K562 (cell line): ENCODE data around the gene DDX23. TPM values are rescaled to one million over a fixed set of nuclear protein-coding genes. Genes with fewer than 3 reads are reported as not detected.

Experiments
- CBX8 ChIP-seq: fragments of 200-600 bp; sonication (generic); IDR thresholded peaks from 2 replicates; pipeline ENCODE4 v1.6.1; 2012; ENCODE audit warnings: borderline replicate concordance, mixed run types, low read depth, mild to moderate bottlenecking, moderate library complexity, mixed read lengths, low read length, control low read depth, inconsistent platforms; ENCODE audit not compliant: poor library complexity, severe bottlenecking; ENCODE audit errors: extremely low read depth
- E2F8 ChIP-seq: fragments of 450-650 bp; IDR thresholded peaks from 2 replicates; pipeline ENCODE4 v1.7.1; 2018; ENCODE audit warnings: mild to moderate bottlenecking, low read depth; ENCODE audit not compliant: partially characterized antibody
- ELK3 ChIP-seq: fragments of 450-650 bp; formaldehyde crosslinking; IDR thresholded peaks from 2 replicates; pipeline ENCODE4 v1.4.0; 2020; ENCODE audit warnings: mild to moderate bottlenecking
- GATAD2A ChIP-seq: fragments of 450-650 bp; IDR thresholded peaks from 2 replicates; pipeline ENCODE4 v1.6.1; 2017
- HDGF ChIP-seq: fragments of 450-650 bp; IDR thresholded peaks from 2 replicates; pipeline ENCODE4 v1.6.1; 2016
- MAFK ChIP-seq: IDR thresholded peaks from 2 replicates; pipeline ENCODE4 v1.6.1; 2011; ENCODE audit warnings: low read length, improper control_type of control experiment
- MLLT1 ChIP-seq, 2 experiments: fragments of 450-650 bp; IDR thresholded peaks; 2 replicates each; pipeline ENCODE4 v1.6.1; 2016
- NFIC ChIP-seq: fragments of 450-650 bp; IDR thresholded peaks from 2 replicates; pipeline ENCODE4 v1.6.1; 2017; ENCODE audit warnings: mild to moderate bottlenecking, inconsistent platforms
- NR3C1 ChIP-seq: sonication (generic); formaldehyde crosslinking; IDR thresholded peaks from 2 replicates; pipeline ENCODE4 v1.8.1; 2022; ENCODE audit warnings: missing genetic modification reagents
- RBM17 ChIP-seq: fragments of 200-400 bp; formaldehyde crosslinking; IDR thresholded peaks from 2 replicates; pipeline ENCODE4 v1.6.1; 2017; ENCODE audit warnings: low read depth, mild to moderate bottlenecking, low read length, borderline replicate concordance
- SETDB1 ChIP-seq: IDR thresholded peaks from one replicate; pipeline ENCODE4 v1.6.1; 2012; ENCODE audit warnings: low read length, control low read depth, inconsistent platforms
- SMAD1 ChIP-seq: fragments of 150-350 bp; IDR thresholded peaks from 2 replicates; pipeline ENCODE4 v1.6.1; 2014; ENCODE audit warnings: low read length, low read depth; ENCODE audit not compliant: partially characterized antibody
- SMARCC2 ChIP-seq: fragments of 450-650 bp; IDR thresholded peaks from 2 replicates; pipeline ENCODE4 v1.6.1; 2017; ENCODE audit warnings: antibody characterized with exemption, moderate library complexity, mild to moderate bottlenecking, low read depth
- SOX6 ChIP-seq: fragments of 450-650 bp; IDR thresholded peaks from 2 replicates; pipeline ENCODE4 v1.6.1; 2014; ENCODE audit warnings: mild to moderate bottlenecking
- SREBF1 ChIP-seq: fragments of 150-350 bp; IDR thresholded peaks from 2 replicates; pipeline ENCODE4 v1.6.1; 2014; ENCODE audit warnings: antibody characterized with exemption, low read depth, low read length, borderline replicate concordance
- SRF ChIP-seq, 2 experiments: fragments of 250-450, 450-650 bp in 1 of 2; sonication (Bioruptor Pico) in 1 of 2; sonication (generic) in 1 of 2; formaldehyde crosslinking; IDR thresholded peaks; 2 replicates each; pipeline versions ENCODE4 v1.5.0 to v1.5.1; 2020 to 2022; ENCODE audit warnings: mild to moderate bottlenecking in 1 of 2, missing genetic modification reagents in 1 of 2
- ZFP91 ChIP-seq: sonication (generic); formaldehyde crosslinking; IDR thresholded peaks from 2 replicates; pipeline ENCODE4 v1.8.0; 2022; ENCODE audit warnings: mild to moderate bottlenecking, missing genetic modification reagents
- ZNF408 ChIP-seq: fragments of 250-450 bp; sonication (Bioruptor Pico); IDR thresholded peaks from 2 replicates; pipeline ENCODE4 v1.4.0; 2020; ENCODE audit warnings: low read depth, mild to moderate bottlenecking, moderate library complexity
- ZNF41 ChIP-seq: fragments of 250-450 bp; sonication (Bioruptor Pico); conservative IDR thresholded peaks from 2 replicates; pipeline ENCODE4 v1.4.0; 2020; ENCODE audit warnings: mild to moderate bottlenecking
- ZNF583 ChIP-seq: fragments of 250-450 bp; sonication (Bioruptor Pico); IDR thresholded peaks from 2 replicates; pipeline ENCODE4 v1.4.0; 2020
- polyA plus RNA-seq, 8 experiments: library from polyadenylated mRNA; depleted of rRNA in 4 of 8; stranded (reverse) in 5 of 8; unstranded in 3 of 8; fragments of >200 nt; fragmentation: Nextera tagmentation in 2 of 8; fragmentation: Illumina TruSeq in 1 of 8; extraction: Ambion mirVana in 2 of 8; extraction: Trizol in 1 of 8; gene quantifications; 2 replicates each; pipeline versions ENCODE4 v1.2.1 to v1.2.3, GENCODE V29; 2011 to 2014; ENCODE audit warnings: inconsistent platforms in 1 of 8, missing spikeins in 1 of 8
- total RNA-seq, 7 experiments: library from RNA; depleted of rRNA in 6 of 7; stranded (reverse); fragments of >200 nt in 6 of 7; fragmentation: Illumina TruSeq in 2 of 7; extraction: Trizol in 2 of 7; gene quantifications; 2 replicates each; pipeline versions ENCODE4 v1.2.1 to v1.2.3, GENCODE V29; 2011 to 2021; ENCODE audit warnings: low replicate concordance in 1 of 7

DDX23 gene
- total and polyA plus RNA-seq, 9 of the 15 experiments (the other 6 are each of a cell fraction or from before 2014, with no cell fraction given): 32.4 to 138 (median 104) TPM

GRCh38 chr12:48866052-48866711 lies 14.2 kb upstream of the DDX23 start (continued):
- no peak for TF ChIP-seq E2F8
- TF ChIP-seq ZNF583 (CRISPR knock-in tag): no peak
- no peak for TF ChIP-seq GATAD2A
- no peak for TF ChIP-seq SMARCC2
- TF ChIP-seq HDGF: peak; percentile 64; the same call in 1 of the 2 replicates
- TF ChIP-seq NR3C1 (CRISPR knock-in tag): no peak
- no peak for TF ChIP-seq ZNF408 (CRISPR knock-in tag)
- no peak for TF ChIP-seq SRF (CRISPR knock-in tag; IDR thresholded peaks at IDR 0.05)
- TF ChIP-seq CBX8: no peak
- no peak for TF ChIP-seq SETDB1
- peak; percentile 12; the same call in 1 of the 2 replicates for TF ChIP-seq NFIC
- TF ChIP-seq SOX6: no peak
- TF ChIP-seq ZNF41 (CRISPR knock-in tag): no peak
- TF ChIP-seq RBM17: no peak
- TF ChIP-seq ELK3 (CRISPR knock-in tag): no peak
- no peak for TF ChIP-seq SREBF1
- no peak for TF ChIP-seq MAFK
- TF ChIP-seq SMAD1: no peak
- no peak for TF ChIP-seq MLLT1 (IDR thresholded peaks at IDR 0.05)
- peak; percentile 91; the same call in 1 of the 2 replicates for TF ChIP-seq ZFP91 (CRISPR knock-in tag)
